ENCODE measurements around the gene STAM.

The STAM gene

DNA sequence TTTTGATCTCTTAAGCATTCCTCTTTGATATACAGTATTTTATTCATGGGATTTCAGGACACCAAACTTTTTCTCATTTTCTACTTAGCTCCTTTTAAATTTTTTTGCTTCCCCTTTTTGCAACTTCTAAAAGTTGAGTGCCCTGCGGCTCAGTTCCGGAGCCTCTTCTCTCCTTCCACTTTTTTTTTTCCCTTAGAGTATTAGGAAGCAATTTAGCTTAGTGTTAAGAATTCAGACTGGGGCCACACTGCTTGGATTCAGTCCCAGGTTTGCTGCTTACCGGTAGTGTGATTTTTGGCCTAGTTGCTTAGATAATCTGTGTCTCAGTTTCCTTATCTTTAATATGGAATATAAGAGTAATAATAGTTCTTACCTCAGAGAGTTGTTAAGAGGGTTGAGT lies 3.4 kb downstream of the STAM start:
- TF ChIP-seq EZH2phosphoT487 (IDR thresholded peaks at IDR 0.05; ENCODE audit: low read depth): no peak
- TF ChIP-seq, protein P1, sequence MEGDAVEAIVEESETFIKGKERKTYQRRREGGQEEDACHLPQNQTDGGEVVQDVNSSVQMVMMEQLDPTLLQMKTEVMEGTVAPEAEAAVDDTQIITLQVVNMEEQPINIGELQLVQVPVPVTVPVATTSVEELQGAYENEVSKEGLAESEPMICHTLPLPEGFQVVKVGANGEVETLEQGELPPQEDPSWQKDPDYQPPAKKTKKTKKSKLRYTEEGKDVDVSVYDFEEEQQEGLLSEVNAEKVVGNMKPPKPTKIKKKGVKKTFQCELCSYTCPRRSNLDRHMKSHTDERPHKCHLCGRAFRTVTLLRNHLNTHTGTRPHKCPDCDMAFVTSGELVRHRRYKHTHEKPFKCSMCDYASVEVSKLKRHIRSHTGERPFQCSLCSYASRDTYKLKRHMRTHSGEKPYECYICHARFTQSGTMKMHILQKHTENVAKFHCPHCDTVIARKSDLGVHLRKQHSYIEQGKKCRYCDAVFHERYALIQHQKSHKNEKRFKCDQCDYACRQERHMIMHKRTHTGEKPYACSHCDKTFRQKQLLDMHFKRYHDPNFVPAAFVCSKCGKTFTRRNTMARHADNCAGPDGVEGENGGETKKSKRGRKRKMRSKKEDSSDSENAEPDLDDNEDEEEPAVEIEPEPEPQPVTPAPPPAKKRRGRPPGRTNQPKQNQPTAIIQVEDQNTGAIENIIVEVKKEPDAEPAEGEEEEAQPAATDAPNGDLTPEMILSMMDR (IDR thresholded peaks at IDR 0.05; ENCODE audit: low read depth, low read length): no peak
- H3K4me1 ChIP-seq (ENCODE audit: low read length): peaks cover 20% of the 10 kb centered on the region
- H3K79me2 ChIP-seq (ENCODE audit: low read length): peaks cover 84% of the 10 kb centered on the region
- H3K9ac ChIP-seq (ENCODE audit: low read length): no peak overlapping the region
- no peak overlapping the region for H3K4me2 ChIP-seq (ENCODE audit: low read length)
- no peaks in the 10 kb centered on the region for H3K9me3 ChIP-seq (ENCODE audit: insufficient read depth, low read length)
- H4K20me1 ChIP-seq (ENCODE audit: insufficient read depth, low read length): 0 out of 2 replicates have a peak, but pooled peaks cover 3% of the 10 kb centered on the region
- no peak overlapping the region for H3K4me3 ChIP-seq (ENCODE audit: low read length)
- no peak overlapping the region for H3K27ac ChIP-seq (ENCODE audit: low read length)
- H3K27me3 ChIP-seq (ENCODE audit: low read depth, low read length): no peaks in the 10 kb centered on the region
- H2AFZ ChIP-seq (ENCODE audit: low read depth, low read length): no peak overlapping the region
- H3K36me3 ChIP-seq (replicated peaks; ENCODE audit: low read depth, low read length): no peaks in the 10 kb centered on the region

DNA sequence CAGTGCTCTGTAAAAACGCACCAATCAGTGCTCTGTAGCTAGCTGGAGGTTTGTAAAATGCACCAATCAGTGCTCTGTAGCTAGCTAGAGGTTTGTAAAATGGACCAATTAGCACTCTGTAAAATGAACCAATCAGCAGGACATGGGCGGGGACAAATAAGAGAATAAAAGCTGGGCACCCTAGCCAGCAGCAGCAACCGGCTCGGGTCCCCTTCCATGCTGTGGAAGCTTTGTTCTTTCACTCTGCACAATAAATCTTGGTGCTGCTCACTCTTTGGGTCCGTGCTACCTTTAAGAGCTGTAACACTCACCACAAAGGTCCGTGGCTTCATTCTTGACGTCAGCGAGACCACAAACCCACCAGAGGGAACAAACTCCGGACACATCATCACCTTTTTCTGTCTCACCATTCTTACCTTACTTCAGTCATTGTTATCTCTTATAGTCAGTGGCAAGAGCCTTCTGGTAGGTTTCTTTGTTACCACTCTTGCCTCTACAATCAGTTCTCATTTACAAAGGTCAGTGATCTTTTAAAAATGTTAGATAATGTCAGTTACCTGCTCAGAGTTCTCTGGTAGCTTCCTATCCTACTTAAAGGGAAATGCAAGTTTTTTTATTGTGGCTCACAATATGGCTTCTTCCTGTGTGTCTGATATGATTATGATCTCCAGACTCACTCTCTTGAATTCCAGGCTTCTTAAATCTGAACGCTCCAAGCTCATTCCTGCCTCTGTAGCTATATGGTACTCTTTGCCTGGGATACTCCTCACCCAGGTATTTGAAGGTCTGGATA lies 4.5 kb downstream of the STAM start:
- Histone ChIP-seq H3K4me1 (ENCODE audit: low read length) (peaks cover 12% of the 10 kb centered on the region), H4K20me1 (ENCODE audit: insufficient read depth, low read length) (0 out of 2 replicates have a peak, but pooled peaks cover 3% of the 10 kb centered on the region)
- TF ChIP-seq EZH2phosphoT487 (IDR thresholded peaks at IDR 0.05; ENCODE audit: low read depth): no peak
- TF ChIP-seq, protein P1 (IDR thresholded peaks at IDR 0.05; ENCODE audit: low read depth, low read length): no peak

GRCh38 chr10:17649052-17649451 lies 5.1 kb downstream of the STAM start:
- no peak overlapping the region for H3K4me2 ChIP-seq (ENCODE audit: low read length)
- H4K20me1 ChIP-seq (ENCODE audit: insufficient read depth, low read length): 0 out of 2 replicates have a peak, but pooled peaks cover 3% of the 10 kb centered on the region
- H3K4me3 ChIP-seq (ENCODE audit: low read length): no peak overlapping the region
- no peak overlapping the region for H3K9ac ChIP-seq (ENCODE audit: low read length)
- TF ChIP-seq EZH2phosphoT487 (IDR thresholded peaks at IDR 0.05; ENCODE audit: low read depth): no peak
- TF ChIP-seq, protein P1 (IDR thresholded peaks at IDR 0.05; ENCODE audit: low read depth, low read length): no peak
- peaks cover 81% of the 10 kb centered on the region for H3K79me2 ChIP-seq (ENCODE audit: low read length)
- peaks cover 8% of the 10 kb centered on the region; the same call in 1 of the 2 replicates for H3K9me3 ChIP-seq (ENCODE audit: insufficient read depth, low read length)
- H3K27ac ChIP-seq (ENCODE audit: low read length): no peak overlapping the region
- no peak overlapping the region for H2AFZ ChIP-seq (ENCODE audit: low read depth, low read length)
- no peaks in the 10 kb centered on the region for H3K27me3 ChIP-seq (ENCODE audit: low read depth, low read length)
- peaks cover 14% of the 10 kb centered on the region for H3K36me3 ChIP-seq (replicated peaks; ENCODE audit: low read depth, low read length)
- H3K4me1 ChIP-seq (ENCODE audit: low read length): peaks cover 12% of the 10 kb centered on the region

More for the DNA sequence above, 4.5 kb downstream of the STAM start:
- Histone ChIP-seq H3K79me2 (ENCODE audit: low read length) (peaks cover 80% of the 10 kb centered on the region), H3K9ac (ENCODE audit: low read length) (no peak overlapping the region), H3K27ac (ENCODE audit: low read length) (no peak overlapping the region), H3K9me3 (ENCODE audit: insufficient read depth, low read length) (peaks cover 7% of the 10 kb centered on the region; the same call in 1 of the 2 replicates), H3K27me3 (ENCODE audit: low read depth, low read length) (no peaks in the 10 kb centered on the region), H3K36me3 (replicated peaks; ENCODE audit: low read depth, low read length) (peaks cover 9% of the 10 kb centered on the region), H2AFZ (ENCODE audit: low read depth, low read length) (no peak overlapping the region), H3K4me2 (ENCODE audit: low read length) (no peak overlapping the region), H3K4me3 (ENCODE audit: low read length) (no peak overlapping the region)

DNA sequence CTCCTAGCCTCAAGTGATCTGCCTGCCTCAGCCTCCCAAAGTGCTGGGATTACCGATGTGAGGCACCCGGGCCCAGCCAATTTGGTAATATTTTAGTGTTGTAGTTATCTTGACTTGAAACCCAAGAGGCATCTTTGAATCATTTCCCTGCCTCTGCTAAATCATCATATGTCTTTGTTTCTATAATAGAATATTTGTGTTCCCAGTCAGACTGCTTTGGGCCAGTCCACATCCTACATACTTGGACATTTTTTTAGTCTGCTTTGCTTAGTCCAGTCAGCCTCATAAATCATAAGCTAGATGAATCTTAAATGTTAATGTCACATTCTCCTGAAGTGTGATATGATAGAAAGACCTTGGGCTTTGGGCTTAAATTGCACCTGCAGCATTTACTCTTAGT lies 5.9 kb downstream of the STAM start:
- Histone ChIP-seq H3K27ac (ENCODE audit: low read length) (no peak overlapping the region), H2AFZ (ENCODE audit: low read depth, low read length) (no peak overlapping the region), H3K36me3 (replicated peaks; ENCODE audit: low read depth, low read length) (peaks cover 14% of the 10 kb centered on the region), H3K27me3 (ENCODE audit: low read depth, low read length) (no peaks in the 10 kb centered on the region), H3K4me3 (ENCODE audit: low read length) (no peak overlapping the region), H3K9ac (ENCODE audit: low read length) (no peak overlapping the region), H3K79me2 (ENCODE audit: low read length) (peaks cover 79% of the 10 kb centered on the region), H3K4me2 (ENCODE audit: low read length) (no peak overlapping the region), H3K9me3 (ENCODE audit: insufficient read depth, low read length) (peaks cover 8% of the 10 kb centered on the region; the same call in 1 of the 2 replicates), H3K4me1 (ENCODE audit: low read length) (peaks cover 16% of the 10 kb centered on the region), H4K20me1 (ENCODE audit: insufficient read depth, low read length) (peaks cover 7% of the 10 kb centered on the region; the same call in 1 of the 2 replicates)
- TF ChIP-seq, protein P1 (IDR thresholded peaks at IDR 0.05; ENCODE audit: low read depth, low read length): no peak
- no peak for TF ChIP-seq EZH2phosphoT487 (IDR thresholded peaks at IDR 0.05; ENCODE audit: low read depth)

All from OCI-LY3 (cell line).